GM19238 (cell line): ENCODE measurements around the gene PSMG1.

ENCODE experiments used
- DNase-seq: peaks from one replicate; pipeline ENCODE4 v3.0.0; 2011; ENCODE audit warnings: low spot score; ENCODE audit not compliant: insufficient read length

The PSMG1 gene

GRCh38 chr21:39189857-39190604 is 6.8 kb upstream of the PSMG1 start:
- DNase-seq = no peak

GRCh38 chr21:39188521-39189139 is 5.4 kb upstream of the PSMG1 start:
- no peak for DNase-seq

- DNase-seq = no peak
These were observed 3.9 kb upstream of the PSMG1 start for GRCh38 chr21:39187141-39187540.

- no peak for DNase-seq
These were observed 3.4 kb upstream of the PSMG1 start for GRCh38 chr21:39186676-39187075.

GRCh38 chr21:39185157-39185556 is 1.9 kb upstream of the PSMG1 start:
- no peak for DNase-seq

- no peak for DNase-seq
These were observed 1.1 kb upstream of the PSMG1 start for GRCh38 chr21:39184050-39184980.

GRCh38 chr21:39182484-39183271 is 573 bp downstream of the PSMG1 start:
- DNase-seq = no peak

GRCh38 chr21:39182016-39182415 is 1.2 kb downstream of the PSMG1 start:
- no peak for DNase-seq

GRCh38 chr21:39181205-39181818 is 1.9 kb downstream of the PSMG1 start:
- DNase-seq = no peak

GRCh38 chr21:39180429-39181019 is 2.7 kb downstream of the PSMG1 start:
- DNase-seq = no peak

GRCh38 chr21:39178421-39178820 is 4.8 kb downstream of the PSMG1 start:
- no peak for DNase-seq

- DNase-seq = no peak
These were observed 7.0 kb downstream of the PSMG1 start for GRCh38 chr21:39176271-39176709.

- no peak for DNase-seq
These were observed 7.6 kb downstream of the PSMG1 start for GRCh38 chr21:39175665-39176064.

- no peak for DNase-seq
These were observed 8.1 kb downstream of the PSMG1 start for GRCh38 chr21:39175154-39175553.

GRCh38 chr21:39173716-39174680 is 9.3 kb downstream of the PSMG1 start:
- DNase-seq = no peak

- no peak for DNase-seq
These were observed 13.3 kb downstream of the PSMG1 start for GRCh38 chr21:39169906-39170305.

GRCh38 chr21:39168800-39169199 is 14.5 kb downstream of the PSMG1 start:
- no peak for DNase-seq

GRCh38 chr21:39164523-39164922 is 18.7 kb downstream of the PSMG1 start:
- DNase-seq = no peak

- DNase-seq = no peak
These were observed 22.2 kb downstream of the PSMG1 start for GRCh38 chr21:39161064-39161463.
